ENCODE measurements around the gene WBP2. TPM values are rescaled to one million over a fixed set of nuclear protein-coding genes. Genes with fewer than 3 reads are reported as not detected.

The WBP2 gene
- total and polyA plus RNA-seq, 2 of the 13 experiments (the other 11 are each of a cell fraction or from before 2014, with no cell fraction given) = 29.2 to 29.5 TPM

GRCh38 chr17:75869282-75870141, 14.4 kb upstream of the WBP2 start (continued):
- TF ChIP-seq PAXIP1 (CRISPR knock-in tag; conservative IDR thresholded peaks at IDR 0.05) = peak; percentile 78
- no peak for TF ChIP-seq POGZ (CRISPR knock-in tag; IDR thresholded peaks at IDR 0.05)
- peak; percentile 65 for TF ChIP-seq TEAD3 (CRISPR knock-in tag; optimal IDR thresholded peaks at IDR 0.05; ENCODE audit: borderline replicate concordance)
- no peak for TF ChIP-seq TERF1 (CRISPR knock-in tag; IDR thresholded peaks at IDR 0.05)
- TF ChIP-seq ZBTB10 (CRISPR knock-in tag; IDR thresholded peaks at IDR 0.05; ENCODE audit: borderline replicate concordance) = peak; percentile 68; the same call in 1 of the 2 replicates
- TF ChIP-seq ZNF136 (CRISPR knock-in tag; IDR thresholded peaks at IDR 0.05; ENCODE audit: low read depth) = peak; percentile 63; the same call in 1 of the 2 replicates
- TF ChIP-seq ZNF660 (CRISPR knock-in tag; IDR thresholded peaks at IDR 0.05; ENCODE audit: borderline replicate concordance, low read depth) = no peak; the same call in 1 of the 2 replicates
- TF ChIP-seq TP53 (CRISPR knock-in tag; conservative IDR thresholded peaks at IDR 0.05) = 0 out of 2 replicates have a peak, but pooled peaks have one; percentile 45
- TF ChIP-seq ZNF816 (CRISPR knock-in tag; IDR thresholded peaks at IDR 0.05; ENCODE audit: borderline replicate concordance) = peak; percentile 66; the same call in 1 of the 2 replicates
- no peak for TF ChIP-seq ZNF446 (CRISPR knock-in tag; IDR thresholded peaks at IDR 0.05)
- TF ChIP-seq ZNF792 (CRISPR knock-in tag; IDR thresholded peaks at IDR 0.05) = peak; percentile 87
- no peak for TF ChIP-seq TCF12 (IDR thresholded peaks at IDR 0.05)
- no peak for TF ChIP-seq TCF12 (CRISPR knock-in tag; IDR thresholded peaks at IDR 0.05)
- TF ChIP-seq ZNF512 (CRISPR knock-in tag; IDR thresholded peaks at IDR 0.05) = peak; percentile 42; the same call in 1 of the 2 replicates
- no peak for TF ChIP-seq ZNF354B (CRISPR knock-in tag; IDR thresholded peaks at IDR 0.05)
- no peak; the same call in 1 of the 2 replicates for TF ChIP-seq ZNF891 (CRISPR knock-in tag; IDR thresholded peaks at IDR 0.05)
- TF ChIP-seq ZGPAT (CRISPR knock-in tag; IDR thresholded peaks at IDR 0.05) = peak; percentile 97
- peak; percentile 51; the same call in 1 of the 2 replicates for TF ChIP-seq ZNF788 (CRISPR knock-in tag; IDR thresholded peaks at IDR 0.05; ENCODE audit: borderline replicate concordance)

Data from HepG2 (cell line).